B cell (primary cell): ENCODE results near the gene ANKRD65.
"Not testable (repeated sequence)": the region's sequence is repeated elsewhere in the genome, so short reads cannot be mapped to it uniquely, and the experiment has no call there.

Experiments
- CTCF ChIP-seq: fragments of 200-600 bp; IDR thresholded peaks from one replicate; pipeline ENCODE4 v1.8.0; 2022; ENCODE audit warnings: antibody characterized with exemption, mild to moderate bottlenecking
- EZH2 ChIP-seq: IDR thresholded peaks from 2 replicates; pipeline ENCODE4 v1.6.1; 2012; ENCODE audit warnings: borderline replicate concordance, low read depth, mild to moderate bottlenecking, moderate library complexity, low read length; ENCODE audit not compliant: insufficient read depth, poor library complexity, severe bottlenecking

GRCh38 chr1:1455934-1456333 lies 34.9 kb upstream of the ANKRD65 start:
- TF ChIP-seq EZH2, CTCF: not testable (repeated sequence)
